Right lobe of liver (tissue), 4 donors: Measurements from ENCODE around the gene PLGRKT.

Source experiments
- POLR2A ChIP-seq: fragments of 450-650 bp; IDR thresholded peaks from one replicate; pipeline ENCODE4 v1.6.1; 2017; ENCODE audit warnings: antibody characterized with exemption, mild to moderate bottlenecking
- TF ChIP-seq, protein P1 (sequence below), 4 donors: fragments of 200-600 bp in 3 of 4; fragments of 450-650 bp in 1 of 4; IDR thresholded peaks; one replicate each; pipeline versions ENCODE4 v1.5.1 to v1.8.0; 2016 to 2022; ENCODE audit warnings: antibody characterized with exemption in 4 of 4, mild to moderate bottlenecking in 2 of 4
- donor health status: DM: no; HTN: no; CAD: no.
- donor health status: DM: no; HTN: no; CAD: no.
- donor health status: DM: no; HTN: yes; CAD: no.

- TF ChIP-seq, protein P1, sequence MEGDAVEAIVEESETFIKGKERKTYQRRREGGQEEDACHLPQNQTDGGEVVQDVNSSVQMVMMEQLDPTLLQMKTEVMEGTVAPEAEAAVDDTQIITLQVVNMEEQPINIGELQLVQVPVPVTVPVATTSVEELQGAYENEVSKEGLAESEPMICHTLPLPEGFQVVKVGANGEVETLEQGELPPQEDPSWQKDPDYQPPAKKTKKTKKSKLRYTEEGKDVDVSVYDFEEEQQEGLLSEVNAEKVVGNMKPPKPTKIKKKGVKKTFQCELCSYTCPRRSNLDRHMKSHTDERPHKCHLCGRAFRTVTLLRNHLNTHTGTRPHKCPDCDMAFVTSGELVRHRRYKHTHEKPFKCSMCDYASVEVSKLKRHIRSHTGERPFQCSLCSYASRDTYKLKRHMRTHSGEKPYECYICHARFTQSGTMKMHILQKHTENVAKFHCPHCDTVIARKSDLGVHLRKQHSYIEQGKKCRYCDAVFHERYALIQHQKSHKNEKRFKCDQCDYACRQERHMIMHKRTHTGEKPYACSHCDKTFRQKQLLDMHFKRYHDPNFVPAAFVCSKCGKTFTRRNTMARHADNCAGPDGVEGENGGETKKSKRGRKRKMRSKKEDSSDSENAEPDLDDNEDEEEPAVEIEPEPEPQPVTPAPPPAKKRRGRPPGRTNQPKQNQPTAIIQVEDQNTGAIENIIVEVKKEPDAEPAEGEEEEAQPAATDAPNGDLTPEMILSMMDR (IDR thresholded peaks at IDR 0.05) = no peak
- no peak for TF ChIP-seq POLR2A
Measured at GRCh38 chr9:5428172-5428571, 9.6 kb downstream of the PLGRKT start.
